ENCODE measurements around the gene TMEM235. TPM values are rescaled to one million over a fixed set of nuclear protein-coding genes. Genes with fewer than 3 reads are reported as not detected.
A peak's percentile ranks its signal among the peaks of the same experiment; 100 is the strongest.

TMEM235 gene
- total and polyA plus RNA-seq, 9 of the 15 experiments (the other 6 are each of a cell fraction or from before 2014, with no cell fraction given) = not detected

DNA sequence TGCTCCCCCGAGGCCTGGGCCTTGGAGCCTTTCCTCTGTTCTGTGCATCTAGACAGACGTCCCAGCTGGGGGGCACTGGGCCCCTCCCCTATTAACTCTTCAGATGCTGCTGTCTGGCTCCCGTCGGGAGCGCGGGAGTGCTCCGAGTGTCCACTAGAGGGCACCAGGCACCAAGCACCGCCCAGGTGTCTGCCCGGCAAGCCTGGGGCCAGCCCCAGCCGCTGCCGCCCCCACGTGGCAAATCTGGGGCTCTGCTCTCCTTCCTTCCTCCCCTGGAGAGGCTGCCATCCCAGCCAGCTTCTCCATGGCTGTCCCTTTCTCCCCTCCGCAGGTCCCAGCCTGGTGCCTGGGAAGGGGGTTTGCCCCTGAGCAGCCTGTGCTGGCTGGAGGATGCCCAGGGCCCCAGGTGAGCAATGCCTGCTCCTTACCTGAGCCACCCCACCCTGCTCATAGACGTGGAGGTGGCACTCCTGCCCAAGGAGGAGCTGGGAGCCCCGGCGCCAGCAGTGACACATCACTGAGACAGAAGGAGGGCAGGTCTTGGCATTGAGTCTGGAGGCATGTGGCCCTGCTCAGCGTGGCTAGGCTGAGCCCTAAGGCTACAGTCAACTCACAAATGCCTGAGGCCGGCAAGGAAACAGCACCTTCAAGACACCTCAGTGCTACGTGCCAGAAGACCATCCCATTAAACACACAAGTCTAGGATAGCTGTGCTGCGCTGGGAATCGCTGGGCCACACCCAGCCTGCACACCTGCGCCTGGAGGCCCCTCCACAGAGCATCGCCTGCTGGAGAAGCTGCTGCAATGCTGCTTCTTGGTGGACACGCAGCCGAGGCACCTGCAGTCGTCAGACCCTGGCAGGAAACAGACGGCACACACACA, 19.7 kb downstream of the TMEM235 start (continued):
- TF ChIP-seq, protein P1, sequence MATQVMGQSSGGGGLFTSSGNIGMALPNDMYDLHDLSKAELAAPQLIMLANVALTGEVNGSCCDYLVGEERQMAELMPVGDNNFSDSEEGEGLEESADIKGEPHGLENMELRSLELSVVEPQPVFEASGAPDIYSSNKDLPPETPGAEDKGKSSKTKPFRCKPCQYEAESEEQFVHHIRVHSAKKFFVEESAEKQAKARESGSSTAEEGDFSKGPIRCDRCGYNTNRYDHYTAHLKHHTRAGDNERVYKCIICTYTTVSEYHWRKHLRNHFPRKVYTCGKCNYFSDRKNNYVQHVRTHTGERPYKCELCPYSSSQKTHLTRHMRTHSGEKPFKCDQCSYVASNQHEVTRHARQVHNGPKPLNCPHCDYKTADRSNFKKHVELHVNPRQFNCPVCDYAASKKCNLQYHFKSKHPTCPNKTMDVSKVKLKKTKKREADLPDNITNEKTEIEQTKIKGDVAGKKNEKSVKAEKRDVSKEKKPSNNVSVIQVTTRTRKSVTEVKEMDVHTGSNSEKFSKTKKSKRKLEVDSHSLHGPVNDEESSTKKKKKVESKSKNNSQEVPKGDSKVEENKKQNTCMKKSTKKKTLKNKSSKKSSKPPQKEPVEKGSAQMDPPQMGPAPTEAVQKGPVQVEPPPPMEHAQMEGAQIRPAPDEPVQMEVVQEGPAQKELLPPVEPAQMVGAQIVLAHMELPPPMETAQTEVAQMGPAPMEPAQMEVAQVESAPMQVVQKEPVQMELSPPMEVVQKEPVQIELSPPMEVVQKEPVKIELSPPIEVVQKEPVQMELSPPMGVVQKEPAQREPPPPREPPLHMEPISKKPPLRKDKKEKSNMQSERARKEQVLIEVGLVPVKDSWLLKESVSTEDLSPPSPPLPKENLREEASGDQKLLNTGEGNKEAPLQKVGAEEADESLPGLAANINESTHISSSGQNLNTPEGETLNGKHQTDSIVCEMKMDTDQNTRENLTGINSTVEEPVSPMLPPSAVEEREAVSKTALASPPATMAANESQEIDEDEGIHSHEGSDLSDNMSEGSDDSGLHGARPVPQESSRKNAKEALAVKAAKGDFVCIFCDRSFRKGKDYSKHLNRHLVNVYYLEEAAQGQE (IDR thresholded peaks at IDR 0.05; ENCODE audit: borderline replicate concordance) = peak; percentile 94
- TF ChIP-seq, protein P1 (CRISPR knock-in tag; IDR thresholded peaks at IDR 0.05; ENCODE audit: low read depth) = no peak
- TF ChIP-seq, protein P2, sequence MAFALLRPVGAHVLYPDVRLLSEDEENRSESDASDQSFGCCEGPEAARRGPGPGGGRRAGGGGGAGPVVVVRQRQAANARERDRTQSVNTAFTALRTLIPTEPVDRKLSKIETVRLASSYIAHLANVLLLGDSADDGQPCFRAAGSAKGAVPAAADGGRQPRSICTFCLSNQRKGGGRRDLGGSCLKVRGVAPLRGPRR (CRISPR knock-in tag; IDR thresholded peaks at IDR 0.05) = no peak
- TF ChIP-seq CSDE1 (IDR thresholded peaks at IDR 0.05) (no peak), TEAD4 (IDR thresholded peaks at IDR 0.05; ENCODE audit: low read length) (peak; percentile 17; the same call in 1 of the 2 replicates), TEAD4 (CRISPR knock-in tag; IDR thresholded peaks at IDR 0.05; ENCODE audit: borderline replicate concordance) (no peak), XRCC5 (IDR thresholded peaks at IDR 0.05; ENCODE audit: low read depth, low read length) (peak; percentile 95), GATAD2A (IDR thresholded peaks at IDR 0.05) (peak; percentile 61; the same call in 1 of the 2 replicates), CC2D1A (IDR thresholded peaks at IDR 0.05) (peak; percentile 85), RAD21 (CRISPR knock-in tag; conservative IDR thresholded peaks at IDR 0.05 in 1 of 2, IDR thresholded peaks at IDR 0.05 in 1 of 2) (peak; percentile 96 to 99), MCM7 (IDR thresholded peaks at IDR 0.05) (no peak), MYBL2 (IDR thresholded peaks at IDR 0.05; ENCODE audit: low read depth) (no peak), MYBL2 (CRISPR knock-in tag; IDR thresholded peaks at IDR 0.05; ENCODE audit: borderline replicate concordance) (no peak), WHSC1 (IDR thresholded peaks at IDR 0.05; ENCODE audit: low read length) (no peak), THRAP3 (IDR thresholded peaks at IDR 0.05; ENCODE audit: borderline replicate concordance) (0 out of 2 replicates have a peak, but pooled peaks have one; percentile 31)
- TF ChIP-seq, protein P3, sequence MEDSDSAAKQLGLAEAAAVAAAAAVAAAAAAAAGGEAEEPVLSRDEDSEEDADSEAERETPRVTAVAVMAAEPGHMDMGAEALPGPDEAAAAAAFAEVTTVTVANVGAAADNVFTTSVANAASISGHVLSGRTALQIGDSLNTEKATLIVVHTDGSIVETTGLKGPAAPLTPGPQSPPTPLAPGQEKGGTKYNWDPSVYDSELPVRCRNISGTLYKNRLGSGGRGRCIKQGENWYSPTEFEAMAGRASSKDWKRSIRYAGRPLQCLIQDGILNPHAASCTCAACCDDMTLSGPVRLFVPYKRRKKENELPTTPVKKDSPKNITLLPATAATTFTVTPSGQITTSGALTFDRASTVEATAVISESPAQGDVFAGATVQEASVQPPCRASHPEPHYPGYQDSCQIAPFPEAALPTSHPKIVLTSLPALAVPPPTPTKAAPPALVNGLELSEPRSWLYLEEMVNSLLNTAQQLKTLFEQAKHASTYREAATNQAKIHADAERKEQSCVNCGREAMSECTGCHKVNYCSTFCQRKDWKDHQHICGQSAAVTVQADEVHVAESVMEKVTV (CRISPR knock-in tag; IDR thresholded peaks at IDR 0.05) = peak; percentile 93
- TF ChIP-seq, protein P4, sequence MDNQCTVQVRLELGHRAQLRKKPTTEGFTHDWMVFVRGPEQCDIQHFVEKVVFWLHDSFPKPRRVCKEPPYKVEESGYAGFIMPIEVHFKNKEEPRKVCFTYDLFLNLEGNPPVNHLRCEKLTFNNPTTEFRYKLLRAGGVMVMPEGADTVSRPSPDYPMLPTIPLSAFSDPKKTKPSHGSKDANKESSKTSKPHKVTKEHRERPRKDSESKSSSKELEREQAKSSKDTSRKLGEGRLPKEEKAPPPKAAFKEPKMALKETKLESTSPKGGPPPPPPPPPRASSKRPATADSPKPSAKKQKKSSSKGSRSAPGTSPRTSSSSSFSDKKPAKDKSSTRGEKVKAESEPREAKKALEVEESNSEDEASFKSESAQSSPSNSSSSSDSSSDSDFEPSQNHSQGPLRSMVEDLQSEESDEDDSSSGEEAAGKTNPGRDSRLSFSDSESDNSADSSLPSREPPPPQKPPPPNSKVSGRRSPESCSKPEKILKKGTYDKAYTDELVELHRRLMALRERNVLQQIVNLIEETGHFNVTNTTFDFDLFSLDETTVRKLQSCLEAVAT (IDR thresholded peaks at IDR 0.05) = peak in 1 of 2 experiments; percentile 89; a peak in 2 of 4 replicates
